Panc1 (cell line): ENCODE results near the gene LEMD2. TPM values are rescaled to one million over a fixed set of nuclear protein-coding genes. Genes with fewer than 3 reads are reported as not detected.
A peak's percentile ranks its signal among the peaks of the same experiment; 100 is the strongest.

Experiments used
- ATAC-seq: fragments of 200-7000 bp; cut with Tn5 transposase; 2 replicates; pipeline ENCODE4 v1.9.1; 2020; ENCODE audit warnings: mild to moderate bottlenecking, moderate library complexity
- BruUV-seq: library from RNA; stranded (reverse); fragments of 400-500 nt; replicated peaks from 2 replicates; lab custom pipeline; 2021; lab: Mats Ljungman, UMichigan
- CTCF ChIA-PET: fragments of 300-600 bp; sonication (Branson Sonifier 250); formaldehyde crosslinking; loops from one replicate; lab custom pipeline; 2022; ENCODE audit warnings: antibody characterized with exemption; lab: Charles Lee
- POLR2A ChIA-PET: fragments of 300-600 bp; sonication (Branson Sonifier 250); formaldehyde crosslinking; loops from one replicate; lab custom pipeline; 2022; ENCODE audit warnings: antibody characterized with exemption; lab: Charles Lee
- DNase-seq: peaks from one replicate; pipeline ENCODE4 v3.0.0-alpha.2; 2010; ENCODE audit warnings: low read depth, low spot score
- H3K27ac ChIP-seq: 2 replicates; pipeline ENCODE4 v1.5.1; 2011; ENCODE audit warnings: mild to moderate bottlenecking, low read length, inconsistent platforms
- H3K27me3 ChIP-seq: fragments of 200-500 bp; sonication (Bioruptor generic); 2 replicates; pipeline ENCODE4 v1.6.0; 2014; ENCODE audit warnings: low read length, inconsistent platforms; ENCODE audit not compliant: control insufficient read depth, insufficient read depth
- H3K36me3 ChIP-seq: fragments of 200-500 bp; sonication (Bioruptor generic); 2 replicates; pipeline ENCODE4 v1.5.1; 2014; ENCODE audit warnings: inconsistent platforms, mild to moderate bottlenecking, low read length, moderate library complexity; ENCODE audit not compliant: control insufficient read depth, insufficient read depth
- H3K4me1 ChIP-seq: 2 replicates; pipeline ENCODE4 v1.5.1; 2011; ENCODE audit warnings: inconsistent platforms, mild to moderate bottlenecking, low read length, moderate library complexity; ENCODE audit not compliant: control insufficient read depth, insufficient read depth
- H3K4me3 ChIP-seq, 2 experiments: 2 replicates each; pipeline ENCODE4 v1.5.1; 2011 to 2012; ENCODE audit warnings: low read depth in 2 of 2, low read length in 2 of 2, mild to moderate bottlenecking in 2 of 2, inconsistent platforms in 1 of 2, moderate library complexity in 1 of 2
- H3K9me3 ChIP-seq: fragments of 200-500 bp; sonication (Bioruptor generic); 2 replicates; pipeline ENCODE4 v1.5.1; 2014; ENCODE audit warnings: low read depth, mild to moderate bottlenecking, inconsistent platforms, low read length, moderate library complexity; ENCODE audit not compliant: control insufficient read depth, insufficient read depth
- POLR2AphosphoS5 ChIP-seq: IDR thresholded peaks from 2 replicates; pipeline ENCODE4 v1.6.1; 2012; ENCODE audit warnings: mild to moderate bottlenecking, low read depth, low read length, moderate library complexity
- SIN3A ChIP-seq: IDR thresholded peaks from 2 replicates; pipeline ENCODE4 v1.6.1; 2012; ENCODE audit warnings: low read depth, mild to moderate bottlenecking, low read length, moderate library complexity, borderline replicate concordance; ENCODE audit not compliant: insufficient read depth
- TCF7L2 ChIP-seq: IDR thresholded peaks from 2 replicates; pipeline ENCODE4 v1.6.1; 2011; ENCODE audit warnings: mild to moderate bottlenecking, low read depth, low read length, inconsistent platforms
- in situ Hi-C: cut with HindIII; loops from 2 replicates; pipeline ENCODE4 v1.10.0; 2016; ENCODE audit warnings: low sequenced_read_pairs, low pct_unique_long_range_greater_than_20kb
- intact Hi-C: fragments of 100-400 bp; cut with micrococcal nuclease; formaldehyde crosslinking; loops from one replicate; pipeline ENCODE4 v1.10.0; 2022; ENCODE audit not compliant: unreplicated experiment
- total RNA-seq: library from RNA; stranded (reverse); gene quantifications from one replicate; pipeline ENCODE4 v1.2.1, GENCODE V29; 2021; ENCODE audit not compliant: unreplicated experiment
- TF ChIP-seq, protein P1 (sequence below), 2 experiments: IDR thresholded peaks; 2 replicates each; pipeline ENCODE4 v1.6.1; 2011 to 2012; ENCODE audit warnings: low read depth in 2 of 2, control low read depth in 1 of 2, low read length in 1 of 2, mild to moderate bottlenecking in 1 of 2, moderate library complexity in 1 of 2; ENCODE audit not compliant: insufficient read depth in 1 of 2
- TF ChIP-seq, protein P2 (sequence below): fragments of 450-650 bp; IDR thresholded peaks from 2 replicates; pipeline ENCODE4 v1.5.1; 2017; ENCODE audit warnings: mild to moderate bottlenecking

LEMD2 gene
- total RNA-seq, 1 experiment from 2014 or later = 89.8 TPM

GRCh38 chr6:33761581-33761921 is 27.4 kb downstream of the LEMD2 start:
- CTCF ChIA-PET = interaction anchor here (0.6 to 2.6 kb wide), 3 partner anchors 17 to 50 kb away, joined by 5 to 24 read pairs (median 5); partner anchors contain the start of gene UQCC2
- H3K36me3 ChIP-seq = no peaks in the 10 kb centered on the region
- H3K9me3 ChIP-seq = no peaks in the 10 kb centered on the region
- DNase-seq (no peak), ATAC-seq (peak; percentile 60)
- intact Hi-C loops (no loop called here), in situ Hi-C loops (no loop called here)
- no peak overlapping the region for H3K4me3 ChIP-seq
- peaks cover 15% of the 10 kb centered on the region for H3K4me1 ChIP-seq
- POLR2A ChIA-PET = interaction anchor here (0.6 kb wide), 1 partner anchor 466 kb away, joined by 12 read pairs; no protein-coding TSS in a partner anchor
- no TSS peak for BruUV-seq
- TF ChIP-seq, protein P1, sequence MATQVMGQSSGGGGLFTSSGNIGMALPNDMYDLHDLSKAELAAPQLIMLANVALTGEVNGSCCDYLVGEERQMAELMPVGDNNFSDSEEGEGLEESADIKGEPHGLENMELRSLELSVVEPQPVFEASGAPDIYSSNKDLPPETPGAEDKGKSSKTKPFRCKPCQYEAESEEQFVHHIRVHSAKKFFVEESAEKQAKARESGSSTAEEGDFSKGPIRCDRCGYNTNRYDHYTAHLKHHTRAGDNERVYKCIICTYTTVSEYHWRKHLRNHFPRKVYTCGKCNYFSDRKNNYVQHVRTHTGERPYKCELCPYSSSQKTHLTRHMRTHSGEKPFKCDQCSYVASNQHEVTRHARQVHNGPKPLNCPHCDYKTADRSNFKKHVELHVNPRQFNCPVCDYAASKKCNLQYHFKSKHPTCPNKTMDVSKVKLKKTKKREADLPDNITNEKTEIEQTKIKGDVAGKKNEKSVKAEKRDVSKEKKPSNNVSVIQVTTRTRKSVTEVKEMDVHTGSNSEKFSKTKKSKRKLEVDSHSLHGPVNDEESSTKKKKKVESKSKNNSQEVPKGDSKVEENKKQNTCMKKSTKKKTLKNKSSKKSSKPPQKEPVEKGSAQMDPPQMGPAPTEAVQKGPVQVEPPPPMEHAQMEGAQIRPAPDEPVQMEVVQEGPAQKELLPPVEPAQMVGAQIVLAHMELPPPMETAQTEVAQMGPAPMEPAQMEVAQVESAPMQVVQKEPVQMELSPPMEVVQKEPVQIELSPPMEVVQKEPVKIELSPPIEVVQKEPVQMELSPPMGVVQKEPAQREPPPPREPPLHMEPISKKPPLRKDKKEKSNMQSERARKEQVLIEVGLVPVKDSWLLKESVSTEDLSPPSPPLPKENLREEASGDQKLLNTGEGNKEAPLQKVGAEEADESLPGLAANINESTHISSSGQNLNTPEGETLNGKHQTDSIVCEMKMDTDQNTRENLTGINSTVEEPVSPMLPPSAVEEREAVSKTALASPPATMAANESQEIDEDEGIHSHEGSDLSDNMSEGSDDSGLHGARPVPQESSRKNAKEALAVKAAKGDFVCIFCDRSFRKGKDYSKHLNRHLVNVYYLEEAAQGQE (IDR thresholded peaks at IDR 0.05; ENCODE audit: insufficient read depth in 1 of 2, low read depth in 2 of 2, low read length in 1 of 2) = no peak
- TF ChIP-seq POLR2AphosphoS5 = no peak
- no peak for TF ChIP-seq TCF7L2
- TF ChIP-seq SIN3A = no peak
- TF ChIP-seq, protein P2, sequence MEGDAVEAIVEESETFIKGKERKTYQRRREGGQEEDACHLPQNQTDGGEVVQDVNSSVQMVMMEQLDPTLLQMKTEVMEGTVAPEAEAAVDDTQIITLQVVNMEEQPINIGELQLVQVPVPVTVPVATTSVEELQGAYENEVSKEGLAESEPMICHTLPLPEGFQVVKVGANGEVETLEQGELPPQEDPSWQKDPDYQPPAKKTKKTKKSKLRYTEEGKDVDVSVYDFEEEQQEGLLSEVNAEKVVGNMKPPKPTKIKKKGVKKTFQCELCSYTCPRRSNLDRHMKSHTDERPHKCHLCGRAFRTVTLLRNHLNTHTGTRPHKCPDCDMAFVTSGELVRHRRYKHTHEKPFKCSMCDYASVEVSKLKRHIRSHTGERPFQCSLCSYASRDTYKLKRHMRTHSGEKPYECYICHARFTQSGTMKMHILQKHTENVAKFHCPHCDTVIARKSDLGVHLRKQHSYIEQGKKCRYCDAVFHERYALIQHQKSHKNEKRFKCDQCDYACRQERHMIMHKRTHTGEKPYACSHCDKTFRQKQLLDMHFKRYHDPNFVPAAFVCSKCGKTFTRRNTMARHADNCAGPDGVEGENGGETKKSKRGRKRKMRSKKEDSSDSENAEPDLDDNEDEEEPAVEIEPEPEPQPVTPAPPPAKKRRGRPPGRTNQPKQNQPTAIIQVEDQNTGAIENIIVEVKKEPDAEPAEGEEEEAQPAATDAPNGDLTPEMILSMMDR = no peak
- no peaks in the 10 kb centered on the region for H3K27me3 ChIP-seq
- no peak overlapping the region for H3K27ac ChIP-seq

GRCh38 chr6:33759887-33760629 is 28.9 kb downstream of the LEMD2 start:
- no peak for TF ChIP-seq POLR2AphosphoS5
- no peak for TF ChIP-seq SIN3A
- TF ChIP-seq, protein P2 = no peak
- TF ChIP-seq, protein P1 (IDR thresholded peaks at IDR 0.05; ENCODE audit: insufficient read depth in 1 of 2, low read depth in 2 of 2, low read length in 1 of 2) = no peak
- TF ChIP-seq TCF7L2 = no peak
- intact Hi-C loops = no loop called here
- no peak for DNase-seq
- H3K4me3 ChIP-seq = no peak overlapping the region
- H3K27ac ChIP-seq = no peak overlapping the region
- H3K36me3 ChIP-seq = no peaks in the 10 kb centered on the region
- no peaks in the 10 kb centered on the region for H3K27me3 ChIP-seq
- ChIA-PET POLR2A (no interaction called here), CTCF (interaction anchor here (2.6 kb wide), 1 partner anchor 15 kb away, joined by 24 read pairs; no protein-coding TSS in a partner anchor)
- in situ Hi-C loops = no loop called here
- no TSS peak for BruUV-seq
- H3K4me1 ChIP-seq = peaks cover 19% of the 10 kb centered on the region
- H3K9me3 ChIP-seq = no peaks in the 10 kb centered on the region
- no peak for ATAC-seq
